ENCODE results near the gene PRRG3. TPM values are rescaled to one million over a fixed set of nuclear protein-coding genes. Genes with fewer than 3 reads are reported as not detected.

PRRG3 gene
- not detected in 5 replicates for total RNA-seq (2022; extraction: Qiagen RNA extraction)

DNA sequence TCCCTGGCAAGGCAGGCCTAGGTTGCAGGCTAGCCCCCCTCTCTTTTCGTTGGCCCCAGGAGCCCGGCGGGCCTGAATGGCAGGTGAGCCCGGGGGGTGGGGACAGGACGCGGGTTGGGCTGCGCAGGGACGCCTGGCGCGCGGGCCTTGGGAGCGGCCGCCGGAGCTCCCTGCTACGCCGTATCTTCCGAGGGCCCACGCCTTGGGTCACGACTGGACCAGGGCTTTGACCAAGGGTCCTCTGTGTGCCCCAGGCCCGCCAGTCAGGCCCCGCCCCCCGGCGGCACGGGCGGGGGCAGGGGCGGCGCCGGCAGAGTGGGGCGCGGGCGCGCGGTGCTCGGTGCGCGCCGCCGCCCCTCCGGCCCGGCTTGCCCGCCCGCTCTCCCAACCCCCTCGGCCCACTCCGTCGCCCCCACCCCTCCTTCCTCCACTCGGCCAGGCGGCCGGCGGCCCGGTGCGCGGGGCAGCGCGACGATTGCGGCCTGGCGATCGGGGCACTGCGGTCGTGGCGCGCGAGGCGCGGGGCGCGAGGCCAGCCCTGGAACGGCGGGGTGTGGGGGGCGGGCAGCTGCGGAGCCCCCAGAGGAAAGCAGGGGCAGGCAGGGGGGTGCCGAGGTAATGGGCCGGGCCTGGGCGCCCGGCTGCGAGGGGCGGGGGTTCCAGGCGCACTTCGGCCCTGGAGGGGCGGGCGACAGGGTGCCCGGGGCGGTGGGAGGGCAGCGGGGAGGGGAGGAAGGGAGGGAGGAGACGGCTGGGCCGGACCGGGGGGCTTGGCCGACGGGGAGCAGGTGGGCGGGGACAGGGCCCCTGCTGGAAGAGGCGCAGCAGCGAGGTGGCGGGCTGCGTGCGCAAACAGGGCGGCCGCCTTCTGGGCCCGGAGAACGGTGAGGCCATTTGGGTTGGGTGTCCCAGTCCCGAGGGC, at the start of gene PRRG3:
Gene PRRG3, plus strand, starts transcription at position 798 of the 922 bp plus-strand sequence. CDS start 3,357 bp downstream, outside the sequence.

DNA sequence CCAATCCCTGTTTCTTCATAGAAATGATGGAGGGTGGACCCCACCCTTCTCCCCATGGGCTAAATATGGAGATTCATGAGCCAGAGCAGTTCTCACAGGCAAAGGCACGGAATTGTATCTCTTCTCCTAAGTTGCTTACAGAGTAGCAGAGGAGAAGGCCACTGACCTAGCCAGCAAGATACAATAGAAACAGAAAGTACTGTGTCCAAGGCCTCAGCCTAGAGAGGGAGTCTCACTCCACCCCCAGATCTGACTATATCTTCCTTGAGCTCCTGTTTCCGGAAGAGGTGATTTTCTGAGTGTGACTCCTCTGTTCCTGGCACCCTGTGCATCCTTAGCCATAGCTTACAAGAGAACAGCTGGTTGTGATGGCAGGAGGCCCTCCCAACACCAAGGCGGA, 20.5 kb downstream of the PRRG3 start, which contains the start of gene FATE1:
Gene FATE1, plus strand, starts transcription at position 284 of the 400 bp plus-strand sequence. Its CDS starts 85 bp downstream, at position 369.

DNA sequence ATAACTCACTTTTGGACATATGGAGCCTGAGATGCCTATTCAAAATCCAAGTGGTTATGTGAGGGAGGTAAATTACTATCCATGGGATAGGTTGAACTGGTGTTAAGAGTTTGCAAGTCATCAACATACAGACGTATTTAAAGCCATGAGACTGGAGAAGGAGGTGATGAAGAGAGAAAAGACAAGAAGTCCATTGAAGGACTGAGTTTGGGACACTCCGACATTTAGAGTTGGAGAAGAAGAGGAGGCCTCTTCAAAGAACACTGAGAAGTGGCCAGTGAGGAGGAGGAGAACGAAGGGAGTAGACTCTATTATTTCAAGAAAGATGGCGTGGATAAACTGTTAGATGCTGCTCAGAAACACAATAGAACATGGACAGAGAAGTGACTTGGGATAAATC, 39.2 kb downstream of the PRRG3 start, which contains the start of gene CNGA2:
Gene CNGA2, plus strand, starts transcription at position 301 of the 400 bp plus-strand sequence. CDS start 3,738 bp downstream, outside the sequence.

Other genes starting within 250 kb of the PRRG3 start
- 0.02 to 0.07 TPM in 2 of 5 replicates, not detected in the others for gene PASD1, start 131.8 kb upstream of the PRRG3 start, total RNA-seq (2022; extraction: Qiagen RNA extraction)
- gene FATE1, start 20.6 kb downstream of the PRRG3 start, total RNA-seq (2022; extraction: Qiagen RNA extraction), result not detected in 5 replicates
- gene CNGA2, start 39.3 kb downstream of the PRRG3 start, total RNA-seq (2022; extraction: Qiagen RNA extraction), result not detected in 5 replicates
- not detected in 5 replicates for gene MAGEA4, start 217.4 kb downstream of the PRRG3 start, total RNA-seq (2022; extraction: Qiagen RNA extraction)

Data from A549 treated with dexamethasone at 1 μM for 4 hours (cell line).